AG04450 (cell line): ENCODE measurements around the gene ERBB2. TPM values are rescaled to one million over a fixed set of nuclear protein-coding genes. Genes with fewer than 3 reads are reported as not detected.

ENCODE experiments used
- CTCF ChIA-PET: fragments of 300-600, 350-600 bp; formaldehyde crosslinking; extraction: SDS; loops from one replicate; lab custom pipeline; 2022; ENCODE audit warnings: antibody characterized with exemption, inconsistent platforms; lab: Charles Lee
- POLR2A ChIA-PET: fragments of 350-600 bp; formaldehyde crosslinking; extraction: SDS; loops from one replicate; lab custom pipeline; 2021; ENCODE audit warnings: antibody characterized with exemption, inconsistent platforms; lab: Yijun Ruan, JAX
- DNase-seq: peaks from one replicate; pipeline ENCODE4 v3.0.0-alpha.2; 2011; ENCODE audit warnings: low read depth, low spot score
- H3K27ac ChIP-seq: one replicate; pipeline ENCODE4 v1.5.1; 2012; ENCODE audit warnings: low read depth, low read length, control low read depth
- H3K27me3 ChIP-seq: one replicate; pipeline ENCODE4 v1.6.0; 2012; ENCODE audit warnings: low read length; ENCODE audit not compliant: control insufficient read depth, insufficient read depth
- H3K4me3 ChIP-seq: 2 replicates; pipeline ENCODE4 v1.5.1; 2011; ENCODE audit warnings: mild to moderate bottlenecking, low read depth, low read length, control low read depth
- H3K9me3 ChIP-seq: 2 replicates; pipeline ENCODE4 v1.5.1; 2012; ENCODE audit warnings: low read length; ENCODE audit not compliant: control insufficient read depth, insufficient read depth
- CTCF ChIP-seq: IDR thresholded peaks from 2 replicates; pipeline ENCODE4 v1.5.1; 2011; ENCODE audit warnings: low read depth, low read length, control low read depth, inconsistent platforms
- polyA plus RNA-seq: library from polyadenylated mRNA; depleted of rRNA; stranded (reverse); fragments of >200 nt; gene quantifications from 2 replicates; pipeline ENCODE4 v1.2.3, GENCODE V29; 2011

The ERBB2 gene
- polyA plus RNA-seq, 1 experiment = 21.2 TPM

- ChIA-PET POLR2A (no interaction called here), CTCF (interaction anchor here (0.9 kb wide), 1 partner anchor 38 kb away, joined by 5 read pairs; no protein-coding TSS in a partner anchor)
- H3K9me3 ChIP-seq = no peaks in the 10 kb centered on the region; the same call in 1 of the 2 replicates
- no peak for TF ChIP-seq CTCF
- H3K27ac ChIP-seq = no peak overlapping the region
- no peak overlapping the region for H3K4me3 ChIP-seq
- no peak for DNase-seq
- no peaks in the 10 kb centered on the region for H3K27me3 ChIP-seq
Measured at GRCh38 chr17:39659279-39660010, 40.4 kb upstream of the ERBB2 start.

DNA sequence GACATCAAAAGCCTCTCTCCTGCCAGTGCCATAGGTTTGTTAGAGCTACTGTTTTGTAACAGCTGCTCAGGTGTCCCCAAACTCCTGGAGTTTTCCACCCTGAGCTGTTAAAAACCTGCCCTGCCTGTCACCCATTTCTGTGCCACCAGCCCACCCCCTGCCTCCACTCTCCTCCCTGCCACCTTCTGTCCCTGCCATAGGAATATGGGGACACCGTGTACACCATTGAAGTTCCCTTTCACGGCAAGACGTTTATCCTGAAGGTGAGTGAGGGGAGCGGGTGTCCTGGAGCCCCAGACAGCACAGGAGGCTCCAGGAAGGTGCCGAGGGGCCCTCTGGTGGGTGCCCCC, 39.9 kb upstream of the ERBB2 start:
- Histone ChIP-seq H3K9me3 (no peaks in the 10 kb centered on the region; the same call in 1 of the 2 replicates), H3K27me3 (no peaks in the 10 kb centered on the region), H3K27ac (no peak overlapping the region), H3K4me3 (no peak overlapping the region)
- POLR2A ChIA-PET = no interaction called here
- DNase-seq = no peak
- CTCF ChIA-PET = interaction anchor here (0.9 kb wide), 1 partner anchor 38 kb away, joined by 5 read pairs; no protein-coding TSS in a partner anchor
- TF ChIP-seq CTCF = no peak

GRCh38 chr17:39660397-39661385, 39.2 kb upstream of the ERBB2 start:
- Histone ChIP-seq H3K27me3 (peaks cover 2% of the 10 kb centered on the region), H3K9me3 (no peaks in the 10 kb centered on the region; the same call in 1 of the 2 replicates), H3K4me3 (no peak overlapping the region), H3K27ac (no peak overlapping the region)
- DNase-seq = no peak
- TF ChIP-seq CTCF = no peak
- CTCF ChIA-PET = interaction anchor here (0.9 kb wide), 1 partner anchor 39 kb away, joined by 5 read pairs; no protein-coding TSS in a partner anchor
- POLR2A ChIA-PET = interaction anchor here (0.6 kb wide), 1 partner anchor 11 kb away, joined by 4 read pairs; no protein-coding TSS in a partner anchor

- no peak for TF ChIP-seq CTCF
- no peak overlapping the region for H3K4me3 ChIP-seq
- H3K27me3 ChIP-seq = peaks cover 9% of the 10 kb centered on the region
- DNase-seq = no peak
- CTCF ChIA-PET = no interaction called here
- H3K27ac ChIP-seq = no peak overlapping the region
- POLR2A ChIA-PET = interaction anchor here (0.6 kb wide), 1 partner anchor 12 kb away, joined by 4 read pairs; no protein-coding TSS in a partner anchor
- no peaks in the 10 kb centered on the region; the same call in 1 of the 2 replicates for H3K9me3 ChIP-seq
Measured at GRCh38 chr17:39661744-39662541, 37.9 kb upstream of the ERBB2 start.
